H9 (cell line): ENCODE data around the gene STK32C. TPM values are rescaled to one million over a fixed set of nuclear protein-coding genes. Genes with fewer than 3 reads are reported as not detected.

Experiments used
- DNase-seq: peaks from one replicate; pipeline ENCODE4 v3.0.0-alpha.2; 2017
- H2AFZ ChIP-seq: one replicate; pipeline ENCODE4 v1.6.1; 2013; ENCODE audit warnings: mild to moderate bottlenecking, low read length, control low read depth, moderate library complexity
- H2AK5ac ChIP-seq: 2 replicates; pipeline ENCODE4 v1.6.1; 2013; ENCODE audit warnings: low read length, control low read depth, mixed read lengths; ENCODE audit not compliant: insufficient read length
- H2BK120ac ChIP-seq: one replicate; pipeline ENCODE4 v1.6.1; 2013; ENCODE audit warnings: low read depth, mild to moderate bottlenecking, low read length, control low read depth, inconsistent platforms; ENCODE audit not compliant: poor library complexity, severe bottlenecking
- H2BK12ac ChIP-seq: 2 replicates; pipeline ENCODE4 v1.6.1; 2013; ENCODE audit warnings: low read length, control low read depth, mixed read lengths, low read depth; ENCODE audit not compliant: insufficient read length
- H2BK15ac ChIP-seq: 2 replicates; pipeline ENCODE4 v1.6.1; 2013; ENCODE audit warnings: low read depth, low read length, control low read depth
- H2BK20ac ChIP-seq: one replicate; pipeline ENCODE4 v1.6.1; 2013; ENCODE audit warnings: low read depth, mild to moderate bottlenecking, low read length, control low read depth, inconsistent platforms; ENCODE audit not compliant: poor library complexity, severe bottlenecking
- H2BK5ac ChIP-seq: 2 replicates; pipeline ENCODE4 v1.6.1; 2013; ENCODE audit warnings: low read length, control low read depth, mixed read lengths; ENCODE audit not compliant: insufficient read length
- H3K14ac ChIP-seq: 2 replicates; pipeline ENCODE4 v1.6.1; 2013; ENCODE audit warnings: low read length, control low read depth; ENCODE audit not compliant: insufficient read depth
- H3K18ac ChIP-seq: 2 replicates; pipeline ENCODE4 v1.6.1; 2013; ENCODE audit warnings: low read depth, mild to moderate bottlenecking, mixed read lengths, low read length, control low read depth; ENCODE audit not compliant: insufficient read length
- H3K23ac ChIP-seq: 2 replicates; pipeline ENCODE4 v1.6.1; 2013; ENCODE audit warnings: low read length, control low read depth, mixed read lengths, low read depth; ENCODE audit not compliant: insufficient read length
- H3K23me2 ChIP-seq: 2 replicates; pipeline ENCODE4 v1.6.1; 2013; ENCODE audit warnings: low read depth, mild to moderate bottlenecking, mixed read lengths, low read length, control low read depth; ENCODE audit not compliant: insufficient read length, poor library complexity, severe bottlenecking
- H3K27ac ChIP-seq: 2 replicates; pipeline ENCODE4 v1.5.1; 2013; ENCODE audit warnings: low read length, control low read depth, mixed read lengths, low read depth; ENCODE audit not compliant: insufficient read length
- H3K27me3 ChIP-seq: 2 replicates; pipeline ENCODE4 v1.6.1; 2013; ENCODE audit warnings: low read length, control low read depth, inconsistent platforms; ENCODE audit not compliant: insufficient read depth
- H3K4ac ChIP-seq: 2 replicates; pipeline ENCODE4 v1.6.1; 2013; ENCODE audit warnings: low read depth, mild to moderate bottlenecking, control low read depth, inconsistent platforms, low read length, moderate library complexity
- H3K4me1 ChIP-seq: 2 replicates; pipeline ENCODE4 v1.6.1; 2013; ENCODE audit warnings: low read length, control low read depth, inconsistent platforms; ENCODE audit not compliant: insufficient read depth
- H3K4me2 ChIP-seq: 2 replicates; pipeline ENCODE4 v1.6.1; 2013; ENCODE audit warnings: low read length, control low read depth, mixed read lengths; ENCODE audit not compliant: insufficient read length, insufficient read depth
- H3K56ac ChIP-seq: 2 replicates; pipeline ENCODE4 v1.6.1; 2013; ENCODE audit warnings: low read depth, mild to moderate bottlenecking, mixed read lengths, low read length, control low read depth; ENCODE audit not compliant: insufficient read length
- H3K79me1 ChIP-seq: 2 replicates; pipeline ENCODE4 v1.6.1; 2013; ENCODE audit warnings: low read depth, mild to moderate bottlenecking, moderate library complexity, low read length, control low read depth, inconsistent platforms; ENCODE audit not compliant: insufficient read depth, poor library complexity, severe bottlenecking
- H3K79me2 ChIP-seq: 2 replicates; pipeline ENCODE4 v1.6.1; 2013; ENCODE audit warnings: low read length, control low read depth, inconsistent platforms; ENCODE audit not compliant: insufficient read depth
- H3K9ac ChIP-seq: 2 replicates; pipeline ENCODE4 v1.6.1; 2013; ENCODE audit warnings: low read length, control low read depth, mixed read lengths; ENCODE audit not compliant: insufficient read length; ENCODE audit errors: extremely low read depth
- H3K9me3 ChIP-seq: one replicate; pipeline ENCODE4 v1.6.1; 2013; ENCODE audit warnings: low read depth, low read length, inconsistent platforms; ENCODE audit not compliant: control insufficient read depth
- H3T11ph ChIP-seq: one replicate; pipeline ENCODE4 v1.6.1; 2013; ENCODE audit warnings: mild to moderate bottlenecking, low read length, control low read depth, inconsistent platforms
- H4K20me1 ChIP-seq: one replicate; pipeline ENCODE4 v1.6.1; 2013; ENCODE audit not compliant: control insufficient read depth, insufficient read length, insufficient read depth
- H4K5ac ChIP-seq: 2 replicates; pipeline ENCODE4 v1.6.1; 2013; ENCODE audit warnings: low read depth, mild to moderate bottlenecking, mixed read lengths, low read length, control low read depth; ENCODE audit not compliant: insufficient read length
- H4K8ac ChIP-seq: replicated peaks from 2 replicates; pipeline ENCODE4 v1.6.1; 2013; ENCODE audit warnings: low read length, control low read depth, mixed read lengths, low read depth; ENCODE audit not compliant: insufficient read length
- H4K91ac ChIP-seq: 2 replicates; pipeline ENCODE4 v1.6.1; 2013; ENCODE audit warnings: low read depth, mild to moderate bottlenecking, moderate library complexity, mixed read lengths, low read length, control low read depth; ENCODE audit not compliant: insufficient read length
- H3K27ac Mint-ChIP-seq, 3 experiments: 2 replicates in 2 of 3; 3 replicates in 1 of 3; pipeline ENCODE4 v1.8.0; 2020 to 2021; ENCODE audit warnings: mixed read lengths in 3 of 3, mild to moderate bottlenecking in 1 of 3, moderate library complexity in 1 of 3
- H3K27me3 Mint-ChIP-seq: 2 replicates; pipeline ENCODE4 v1.8.0; 2021; ENCODE audit warnings: low read depth, mild to moderate bottlenecking, moderate library complexity, mixed read lengths
- H3K36me3 Mint-ChIP-seq, 3 experiments: 2 replicates in 2 of 3; 3 replicates in 1 of 3; pipeline ENCODE4 v1.8.0; 2020 to 2021; ENCODE audit warnings: low read depth in 3 of 3, mixed read lengths in 3 of 3; ENCODE audit not compliant: insufficient read depth in 1 of 3
- H3K4me1 Mint-ChIP-seq, 2 experiments: 2 replicates each; pipeline ENCODE4 v1.8.0; 2020; ENCODE audit warnings: mixed read lengths in 2 of 2
- H3K4me3 Mint-ChIP-seq, 2 experiments: 2 replicates in 1 of 2; 3 replicates in 1 of 2; pipeline ENCODE4 v1.8.0; 2020 to 2021; ENCODE audit warnings: mild to moderate bottlenecking in 2 of 2, mixed read lengths in 2 of 2, moderate library complexity in 1 of 2
- H3K9me3 Mint-ChIP-seq, 2 experiments: 2 replicates in 1 of 2; 3 replicates in 1 of 2; pipeline ENCODE4 v1.8.0; 2020; ENCODE audit warnings: mild to moderate bottlenecking in 2 of 2, mixed read lengths in 2 of 2, moderate library complexity in 1 of 2
- WGBS: extraction: QIAGEN DNeasy Blood & Tissue Kit; methylation state at CpG from one replicate; pipeline ENCODE4 v1.1.7; 2013; ENCODE audit warnings: missing lambda C conversion rate, low lambda C conversion rate, mixed read lengths; ENCODE audit not compliant: insufficient read length; ENCODE audit errors: extremely low coverage; 5-methylcytosine and 5-hydroxymethylcytosine counted together
- total RNA-seq: library from RNA; stranded (reverse); gene quantifications from 2 replicates; pipeline ENCODE4 v1.2.1, GENCODE V29; 2021
- TF ChIP-seq, protein P1 (sequence below): fragments of 200-600 bp; sonication (generic); conservative IDR thresholded peaks from 3 replicates; pipeline ENCODE4 v1.8.0; 2021; ENCODE audit warnings: antibody characterized with exemption, mild to moderate bottlenecking

STK32C gene
- total RNA-seq, 1 experiment from 2014 or later, result 11.3 TPM

DNA sequence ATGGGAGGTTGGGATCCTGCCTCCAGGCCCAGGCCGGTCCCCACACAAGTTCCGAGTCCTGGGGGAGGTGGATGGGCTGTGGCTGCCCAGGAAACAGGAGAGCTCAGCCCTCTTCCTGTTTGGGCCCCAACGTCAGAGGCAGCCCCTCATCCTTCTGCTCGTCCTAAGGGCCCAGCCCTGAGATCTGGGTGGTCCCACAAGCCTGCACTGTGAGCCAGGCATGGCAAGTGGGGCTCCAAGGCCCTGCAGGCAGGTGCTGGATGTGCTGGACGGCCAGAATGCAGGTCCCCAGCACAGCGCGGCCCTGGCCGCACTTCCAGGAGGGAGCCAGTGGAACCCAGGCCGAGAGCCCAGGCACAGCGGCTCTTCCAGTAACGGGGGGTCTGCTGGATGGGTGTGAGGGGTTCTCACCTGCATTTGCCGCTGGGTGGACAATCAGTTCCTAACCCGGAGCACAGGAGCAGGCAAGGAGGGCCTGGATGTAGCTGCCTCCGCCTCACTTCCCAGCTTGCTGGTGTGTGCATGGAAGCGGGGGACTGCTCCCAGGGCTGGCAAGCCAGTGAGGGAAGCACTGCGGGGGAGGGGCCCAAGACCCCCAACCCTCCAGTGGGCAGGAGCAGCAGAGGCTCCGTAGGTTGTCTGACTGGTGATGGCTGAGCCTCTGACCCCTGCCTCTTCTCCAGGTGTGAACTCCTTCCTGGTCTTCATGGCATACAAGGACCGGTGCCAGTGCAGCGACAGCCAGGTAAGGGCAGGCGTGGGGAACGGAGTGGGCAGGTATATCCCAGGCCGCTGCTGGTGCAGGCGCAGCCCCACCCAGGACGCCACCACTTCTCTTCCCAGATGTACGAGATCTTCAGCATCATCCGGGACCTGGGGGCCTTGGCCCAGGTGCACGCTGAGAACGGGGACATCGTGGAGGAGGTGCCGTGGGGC lies 111.3 kb downstream of the STK32C start:
- H3K18ac ChIP-seq, result no peak overlapping the region
- no peaks in the 10 kb centered on the region for H3K4me1 ChIP-seq
- no peak overlapping the region for H3K4me2 ChIP-seq
- no peak overlapping the region for H4K8ac ChIP-seq
- H3K27ac Mint-ChIP-seq, result no peak overlapping the region
- H3K23ac ChIP-seq, result no peak overlapping the region
- H3K27me3 ChIP-seq, result no peaks in the 10 kb centered on the region
- H3K36me3 Mint-ChIP-seq, result peaks cover 0 to 22% (median 19%) of the 10 kb centered on the region in 3 experiments; a peak in 4 of 7 replicates
- H2BK120ac ChIP-seq, result no peak overlapping the region
- H3K14ac ChIP-seq, result no peak overlapping the region
- no peak overlapping the region for H3K27ac ChIP-seq
- H4K20me1 ChIP-seq, result no peaks in the 10 kb centered on the region
- no peak overlapping the region for H2BK15ac ChIP-seq
- no peaks in the 10 kb centered on the region for H3K9me3 Mint-ChIP-seq
- H2AFZ ChIP-seq, result no peak overlapping the region
- no peak overlapping the region for H2BK5ac ChIP-seq
- no peak overlapping the region for H4K5ac ChIP-seq
- H3K79me2 ChIP-seq, result no peaks in the 10 kb centered on the region
- H3T11ph ChIP-seq, result no peak overlapping the region
- no peak overlapping the region for H2AK5ac ChIP-seq
- H3K9ac ChIP-seq, result no peak overlapping the region
- H2BK12ac ChIP-seq, result no peak overlapping the region
- H3K23me2 ChIP-seq, result no peaks in the 10 kb centered on the region
- TF ChIP-seq, protein P1, sequence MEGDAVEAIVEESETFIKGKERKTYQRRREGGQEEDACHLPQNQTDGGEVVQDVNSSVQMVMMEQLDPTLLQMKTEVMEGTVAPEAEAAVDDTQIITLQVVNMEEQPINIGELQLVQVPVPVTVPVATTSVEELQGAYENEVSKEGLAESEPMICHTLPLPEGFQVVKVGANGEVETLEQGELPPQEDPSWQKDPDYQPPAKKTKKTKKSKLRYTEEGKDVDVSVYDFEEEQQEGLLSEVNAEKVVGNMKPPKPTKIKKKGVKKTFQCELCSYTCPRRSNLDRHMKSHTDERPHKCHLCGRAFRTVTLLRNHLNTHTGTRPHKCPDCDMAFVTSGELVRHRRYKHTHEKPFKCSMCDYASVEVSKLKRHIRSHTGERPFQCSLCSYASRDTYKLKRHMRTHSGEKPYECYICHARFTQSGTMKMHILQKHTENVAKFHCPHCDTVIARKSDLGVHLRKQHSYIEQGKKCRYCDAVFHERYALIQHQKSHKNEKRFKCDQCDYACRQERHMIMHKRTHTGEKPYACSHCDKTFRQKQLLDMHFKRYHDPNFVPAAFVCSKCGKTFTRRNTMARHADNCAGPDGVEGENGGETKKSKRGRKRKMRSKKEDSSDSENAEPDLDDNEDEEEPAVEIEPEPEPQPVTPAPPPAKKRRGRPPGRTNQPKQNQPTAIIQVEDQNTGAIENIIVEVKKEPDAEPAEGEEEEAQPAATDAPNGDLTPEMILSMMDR, result no peak
- no peak overlapping the region for H3K56ac ChIP-seq
- H3K79me1 ChIP-seq, result no peaks in the 10 kb centered on the region
- H4K91ac ChIP-seq, result no peak overlapping the region
- no peak overlapping the region for H3K4me3 Mint-ChIP-seq
- no peak overlapping the region for H2BK20ac ChIP-seq
- WGBS, result no CpG with 5 or more reads among the region's 30 CpGs
- no peaks in the 10 kb centered on the region for H3K27me3 Mint-ChIP-seq
- no peak for DNase-seq
- H3K4ac ChIP-seq, result no peak overlapping the region
- H3K9me3 ChIP-seq, result no peaks in the 10 kb centered on the region
- no peaks in the 10 kb centered on the region for H3K4me1 Mint-ChIP-seq
